HL-60 (cell line): Measurements from ENCODE around the gene OR6C68.
"Not testable (repeated sequence)": the region's sequence is repeated elsewhere in the genome, so short reads cannot be mapped to it uniquely, and the experiment has no call there.

ENCODE experiments used
- DNase-seq, 2 experiments: peaks; one replicate each; pipeline ENCODE4 v3.0.0-alpha.2; 2010 to 2020; ENCODE audit warnings: low read depth in 1 of 2, low spot score in 1 of 2
- H3K27ac ChIP-seq: fragments of 250-450 bp; sonication (Bioruptor Pico); replicated peaks from 2 replicates; pipeline ENCODE4 v1.5.1; 2020; ENCODE audit warnings: mild to moderate bottlenecking, moderate library complexity
- H3K27me3 ChIP-seq: fragments of 250-450 bp; sonication (Bioruptor Pico); 2 replicates; pipeline ENCODE4 v1.5.1; 2021; ENCODE audit warnings: mild to moderate bottlenecking, moderate library complexity; ENCODE audit not compliant: insufficient read depth, poor library complexity, severe bottlenecking
- H3K4me3 ChIP-seq: replicated peaks from 2 replicates; pipeline ENCODE4 v1.5.1; 2011; ENCODE audit warnings: mild to moderate bottlenecking, control low read depth, low read length; ENCODE audit not compliant: insufficient read depth
- GABPA ChIP-seq: IDR thresholded peaks from 2 replicates; pipeline ENCODE4 v1.6.1; 2012; ENCODE audit warnings: low read depth
- POLR2AphosphoS5 ChIP-seq: IDR thresholded peaks from 2 replicates; pipeline ENCODE4 v1.6.1; 2012; ENCODE audit warnings: low read depth
- REST ChIP-seq: IDR thresholded peaks from 2 replicates; pipeline ENCODE4 v1.6.1; 2012; ENCODE audit warnings: low read depth; ENCODE audit not compliant: insufficient replicate concordance
- SPI1 ChIP-seq: IDR thresholded peaks from 2 replicates; pipeline ENCODE4 v1.6.1; 2012; ENCODE audit warnings: low read depth, mild to moderate bottlenecking, borderline replicate concordance
- TF ChIP-seq, protein P1 (sequence below): IDR thresholded peaks from one replicate; pipeline ENCODE4 v1.5.1; 2011; ENCODE audit warnings: low read length, control low read depth, inconsistent platforms; ENCODE audit not compliant: insufficient read depth

The OR6C68 gene

DNA sequence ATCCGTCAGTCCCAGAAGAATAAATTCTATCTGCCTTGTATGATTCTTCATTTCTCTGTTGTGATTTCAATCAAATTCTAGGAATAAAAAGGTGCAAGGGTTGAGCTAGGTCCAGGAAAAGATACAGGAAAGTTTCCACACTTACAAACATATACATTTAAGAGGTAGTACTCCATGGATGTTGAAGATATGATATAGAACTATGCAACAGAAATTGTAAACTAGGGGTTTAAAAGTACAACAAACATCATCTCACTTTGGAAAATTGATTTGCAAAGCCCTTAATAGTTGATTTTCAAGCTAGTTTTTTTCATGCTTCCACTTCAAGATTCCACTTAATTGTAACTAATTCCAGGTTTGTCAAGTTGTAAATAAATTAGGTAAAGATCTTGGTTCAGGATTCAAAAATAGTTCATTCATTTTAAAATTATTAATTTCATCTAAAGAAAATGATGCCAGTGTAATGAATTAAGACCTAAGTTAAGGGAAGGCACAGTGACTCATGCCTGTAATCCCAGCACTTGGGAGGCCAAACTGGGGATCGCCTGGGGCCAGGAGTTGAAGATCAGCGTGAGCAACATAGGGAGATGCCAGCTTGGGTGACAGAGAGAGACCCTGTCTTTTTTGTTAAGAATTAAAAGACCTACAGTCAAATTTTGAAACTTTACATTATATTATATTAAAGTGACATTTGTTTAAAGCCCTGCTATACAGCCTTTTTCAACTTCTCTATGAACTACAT lies 21.9 kb upstream of the OR6C68 start, which contains the start of gene OR6C70:
Gene OR6C70 (minus strand): TSS at position 51 of the 742 bp plus-strand sequence. CDS start 0 bp downstream, at position 51.
- TF ChIP-seq, protein P1, sequence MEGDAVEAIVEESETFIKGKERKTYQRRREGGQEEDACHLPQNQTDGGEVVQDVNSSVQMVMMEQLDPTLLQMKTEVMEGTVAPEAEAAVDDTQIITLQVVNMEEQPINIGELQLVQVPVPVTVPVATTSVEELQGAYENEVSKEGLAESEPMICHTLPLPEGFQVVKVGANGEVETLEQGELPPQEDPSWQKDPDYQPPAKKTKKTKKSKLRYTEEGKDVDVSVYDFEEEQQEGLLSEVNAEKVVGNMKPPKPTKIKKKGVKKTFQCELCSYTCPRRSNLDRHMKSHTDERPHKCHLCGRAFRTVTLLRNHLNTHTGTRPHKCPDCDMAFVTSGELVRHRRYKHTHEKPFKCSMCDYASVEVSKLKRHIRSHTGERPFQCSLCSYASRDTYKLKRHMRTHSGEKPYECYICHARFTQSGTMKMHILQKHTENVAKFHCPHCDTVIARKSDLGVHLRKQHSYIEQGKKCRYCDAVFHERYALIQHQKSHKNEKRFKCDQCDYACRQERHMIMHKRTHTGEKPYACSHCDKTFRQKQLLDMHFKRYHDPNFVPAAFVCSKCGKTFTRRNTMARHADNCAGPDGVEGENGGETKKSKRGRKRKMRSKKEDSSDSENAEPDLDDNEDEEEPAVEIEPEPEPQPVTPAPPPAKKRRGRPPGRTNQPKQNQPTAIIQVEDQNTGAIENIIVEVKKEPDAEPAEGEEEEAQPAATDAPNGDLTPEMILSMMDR, result no peak
- no peak for TF ChIP-seq REST
- no peak for TF ChIP-seq SPI1
- TF ChIP-seq GABPA, result no peak
- TF ChIP-seq POLR2AphosphoS5, result no peak
- Histone ChIP-seq H3K4me3 (no peak within 1 kb of the TSS), H3K27ac (no peak within 1 kb of the TSS), H3K27me3 (no peaks in the 10 kb centered on the region)
- DNase-seq, result no peak

- Histone ChIP-seq H3K27ac (no peak overlapping the region), H3K27me3 (no peaks in the 10 kb centered on the region), H3K4me3 (no peak overlapping the region)
- DNase-seq, result no peak
- TF ChIP-seq SPI1, result no peak
- TF ChIP-seq REST, result no peak
- no peak for TF ChIP-seq GABPA
- no peak for TF ChIP-seq POLR2AphosphoS5
- TF ChIP-seq, protein P1, result no peak
Measured at GRCh38 chr12:55472264-55472663, 19.9 kb upstream of the OR6C68 start.

GRCh38 chr12:55479136-55479535 lies 13.0 kb upstream of the OR6C68 start:
- not testable (repeated sequence) for DNase-seq, H3K4me3 ChIP-seq, H3K27me3 ChIP-seq, H3K27ac ChIP-seq

- not testable (repeated sequence) for H3K27ac ChIP-seq, H3K27me3 ChIP-seq, DNase-seq, H3K4me3 ChIP-seq
Measured at GRCh38 chr12:55484284-55484683, 7.9 kb upstream of the OR6C68 start.

- no peak overlapping the region for H3K27ac ChIP-seq
- TF ChIP-seq POLR2AphosphoS5, result no peak
- DNase-seq, result no peak
- peaks cover 5% of the 10 kb centered on the region for H3K27me3 ChIP-seq
- no peak overlapping the region for H3K4me3 ChIP-seq
Measured at GRCh38 chr12:55495490-55495889, 3.3 kb downstream of the OR6C68 start.
